ENCODE results near the gene PPP1CA.

Gene PPP1CA

DNA sequence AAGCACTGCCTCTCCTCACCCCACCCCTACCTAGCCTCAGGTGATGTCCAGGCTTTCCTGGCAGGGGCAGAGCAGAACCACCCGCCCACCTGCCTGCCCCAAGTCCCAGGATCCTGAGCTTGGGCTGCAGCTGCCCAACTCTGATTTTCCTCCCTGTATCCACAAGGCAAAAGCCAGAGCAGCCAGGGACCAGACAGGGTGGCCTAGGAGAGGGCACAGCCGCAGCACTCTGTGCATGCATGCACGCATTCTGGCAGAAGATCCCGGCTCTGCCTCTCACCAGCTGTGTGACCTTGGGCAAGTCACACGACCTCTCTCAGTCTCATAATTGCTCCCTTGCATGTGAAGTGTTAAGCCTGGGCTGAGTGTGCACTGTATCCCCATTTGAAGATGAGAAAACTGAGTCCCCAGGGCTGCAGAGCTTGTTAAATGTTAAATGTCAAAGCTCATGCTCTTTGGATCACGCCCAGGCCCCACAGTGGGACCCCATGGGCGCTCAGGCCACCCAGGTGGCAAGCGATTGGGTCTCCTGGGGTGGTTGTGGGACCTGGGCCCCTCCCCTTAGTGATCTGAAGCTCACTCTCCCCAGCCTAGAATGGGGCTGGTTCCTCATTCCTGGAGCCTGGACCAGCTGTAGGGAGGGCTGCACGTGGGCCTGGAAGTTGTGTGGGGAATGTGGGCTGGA, 11.0 kb upstream of the PPP1CA start:
- no peak for TF ChIP-seq FOXP2 (optimal IDR thresholded peaks at IDR 0.05; ENCODE audit: borderline replicate concordance, extremely low read depth, extremely low read length, insufficient read depth)
- no peak for TF ChIP-seq POLR2AphosphoS5 (IDR thresholded peaks at IDR 0.05; ENCODE audit: low read depth, low read length)
- TF ChIP-seq SIN3A (IDR thresholded peaks at IDR 0.05; ENCODE audit: borderline replicate concordance, insufficient read depth, low read length), result no peak
- TF ChIP-seq TAF1 (IDR thresholded peaks at IDR 0.05; ENCODE audit: borderline replicate concordance, insufficient read depth, low read length), result no peak
- TF ChIP-seq, protein P1, sequence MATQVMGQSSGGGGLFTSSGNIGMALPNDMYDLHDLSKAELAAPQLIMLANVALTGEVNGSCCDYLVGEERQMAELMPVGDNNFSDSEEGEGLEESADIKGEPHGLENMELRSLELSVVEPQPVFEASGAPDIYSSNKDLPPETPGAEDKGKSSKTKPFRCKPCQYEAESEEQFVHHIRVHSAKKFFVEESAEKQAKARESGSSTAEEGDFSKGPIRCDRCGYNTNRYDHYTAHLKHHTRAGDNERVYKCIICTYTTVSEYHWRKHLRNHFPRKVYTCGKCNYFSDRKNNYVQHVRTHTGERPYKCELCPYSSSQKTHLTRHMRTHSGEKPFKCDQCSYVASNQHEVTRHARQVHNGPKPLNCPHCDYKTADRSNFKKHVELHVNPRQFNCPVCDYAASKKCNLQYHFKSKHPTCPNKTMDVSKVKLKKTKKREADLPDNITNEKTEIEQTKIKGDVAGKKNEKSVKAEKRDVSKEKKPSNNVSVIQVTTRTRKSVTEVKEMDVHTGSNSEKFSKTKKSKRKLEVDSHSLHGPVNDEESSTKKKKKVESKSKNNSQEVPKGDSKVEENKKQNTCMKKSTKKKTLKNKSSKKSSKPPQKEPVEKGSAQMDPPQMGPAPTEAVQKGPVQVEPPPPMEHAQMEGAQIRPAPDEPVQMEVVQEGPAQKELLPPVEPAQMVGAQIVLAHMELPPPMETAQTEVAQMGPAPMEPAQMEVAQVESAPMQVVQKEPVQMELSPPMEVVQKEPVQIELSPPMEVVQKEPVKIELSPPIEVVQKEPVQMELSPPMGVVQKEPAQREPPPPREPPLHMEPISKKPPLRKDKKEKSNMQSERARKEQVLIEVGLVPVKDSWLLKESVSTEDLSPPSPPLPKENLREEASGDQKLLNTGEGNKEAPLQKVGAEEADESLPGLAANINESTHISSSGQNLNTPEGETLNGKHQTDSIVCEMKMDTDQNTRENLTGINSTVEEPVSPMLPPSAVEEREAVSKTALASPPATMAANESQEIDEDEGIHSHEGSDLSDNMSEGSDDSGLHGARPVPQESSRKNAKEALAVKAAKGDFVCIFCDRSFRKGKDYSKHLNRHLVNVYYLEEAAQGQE (IDR thresholded peaks at IDR 0.05; ENCODE audit: insufficient read depth in 1 of 2, low read depth in 2 of 2, low read length in 2 of 2), result no peak

DNA sequence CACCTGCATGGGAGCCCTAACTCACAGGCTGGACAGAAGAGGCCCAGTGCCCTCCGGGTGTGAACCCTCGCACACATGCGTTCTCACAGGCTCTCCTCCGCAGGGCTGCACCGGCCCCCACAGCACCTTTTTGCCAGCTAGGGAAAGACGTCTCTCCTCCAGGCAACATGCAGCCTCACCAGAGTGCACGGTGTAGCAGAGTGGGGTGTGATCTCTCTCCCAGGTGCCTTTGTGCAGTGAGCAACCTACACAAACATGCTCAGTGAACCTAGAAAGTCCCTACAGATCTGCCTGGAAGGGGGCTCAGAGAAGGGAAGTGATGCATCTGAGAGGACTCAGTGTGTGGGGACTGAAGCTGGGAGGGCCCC, 10.1 kb upstream of the PPP1CA start:
- TF ChIP-seq, protein P1 (IDR thresholded peaks at IDR 0.05; ENCODE audit: insufficient read depth in 1 of 2, low read depth in 2 of 2, low read length in 2 of 2), result no peak
- TF ChIP-seq FOXP2 (optimal IDR thresholded peaks at IDR 0.05; ENCODE audit: borderline replicate concordance, extremely low read depth, extremely low read length, insufficient read depth) (no peak), POLR2AphosphoS5 (IDR thresholded peaks at IDR 0.05; ENCODE audit: low read depth, low read length) (no peak), TAF1 (IDR thresholded peaks at IDR 0.05; ENCODE audit: borderline replicate concordance, insufficient read depth, low read length) (no peak), SIN3A (IDR thresholded peaks at IDR 0.05; ENCODE audit: borderline replicate concordance, insufficient read depth, low read length) (no peak)

DNA sequence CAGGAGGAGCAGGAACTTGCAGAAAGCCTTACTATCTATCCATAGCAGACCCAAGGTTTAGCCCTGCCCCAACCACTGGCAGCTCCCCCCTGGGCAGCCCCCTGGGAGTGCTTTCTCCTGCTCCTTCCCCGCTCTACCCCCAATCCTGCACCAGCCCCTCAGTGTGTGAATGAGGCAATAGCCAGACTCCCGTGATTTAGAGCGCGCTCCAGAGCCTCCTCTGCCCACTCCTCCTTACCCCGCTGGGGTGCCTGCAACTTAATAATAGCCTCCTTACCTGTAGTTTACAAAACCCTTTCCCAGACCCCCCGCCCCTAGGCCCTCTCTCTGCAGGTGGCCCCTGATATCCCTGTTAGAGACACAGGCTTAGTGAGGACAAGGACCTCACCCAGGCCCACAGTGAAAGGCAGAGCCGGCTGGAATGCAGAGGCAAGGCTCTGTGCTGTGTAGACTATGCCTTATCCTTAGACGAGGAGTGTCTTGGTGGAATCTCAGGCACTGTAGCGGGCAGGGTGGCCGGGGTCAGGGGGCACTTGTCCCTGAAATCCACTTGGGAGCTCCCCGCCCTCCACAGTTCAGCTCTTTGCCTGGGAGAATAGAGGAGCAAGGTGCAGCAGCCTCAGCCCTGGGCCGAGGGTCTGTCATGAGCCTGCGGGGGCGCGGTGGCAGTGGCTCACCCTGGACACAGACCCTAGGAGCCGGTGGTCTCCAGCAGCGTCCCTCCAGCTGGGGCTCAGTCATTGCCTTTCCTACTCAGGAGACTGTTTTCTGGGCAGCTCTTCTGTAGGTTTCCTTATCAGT, 9.5 kb upstream of the PPP1CA start:
- TF ChIP-seq SIN3A (IDR thresholded peaks at IDR 0.05; ENCODE audit: borderline replicate concordance, insufficient read depth, low read length) (no peak), POLR2AphosphoS5 (IDR thresholded peaks at IDR 0.05; ENCODE audit: low read depth, low read length) (no peak), FOXP2 (optimal IDR thresholded peaks at IDR 0.05; ENCODE audit: borderline replicate concordance, extremely low read depth, extremely low read length, insufficient read depth) (no peak)
- TF ChIP-seq, protein P1 (IDR thresholded peaks at IDR 0.05; ENCODE audit: insufficient read depth in 1 of 2, low read depth in 2 of 2, low read length in 2 of 2), result no peak

DNA sequence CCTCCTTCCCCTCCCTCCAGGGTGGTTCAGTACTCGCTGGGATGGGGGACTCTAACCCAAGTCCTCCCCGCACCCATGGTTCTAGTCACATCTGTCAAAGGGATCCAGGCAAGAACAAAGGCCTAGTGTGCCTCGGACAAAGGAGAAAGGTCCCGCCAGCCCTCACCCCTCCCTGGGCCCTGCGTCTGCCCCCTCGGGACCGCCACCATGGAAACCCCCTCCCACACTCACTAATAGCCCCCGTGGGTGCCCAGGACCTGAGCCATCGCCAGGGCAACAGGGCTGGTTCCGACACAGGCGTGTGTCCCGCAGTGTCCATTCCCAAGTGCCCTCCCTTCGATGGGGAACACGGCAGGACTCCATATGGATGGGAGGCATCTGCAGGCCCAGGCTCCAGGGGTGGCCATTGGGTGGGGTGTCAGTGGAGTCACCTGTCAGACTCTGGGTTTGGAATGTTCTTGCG, 8.7 kb upstream of the PPP1CA start:
- TF ChIP-seq TAF1 (IDR thresholded peaks at IDR 0.05; ENCODE audit: borderline replicate concordance, insufficient read depth, low read length) (no peak), FOXP2 (optimal IDR thresholded peaks at IDR 0.05; ENCODE audit: borderline replicate concordance, extremely low read depth, extremely low read length, insufficient read depth) (no peak), POLR2AphosphoS5 (IDR thresholded peaks at IDR 0.05; ENCODE audit: low read depth, low read length) (no peak), SIN3A (IDR thresholded peaks at IDR 0.05; ENCODE audit: borderline replicate concordance, insufficient read depth, low read length) (no peak)
- TF ChIP-seq, protein P1 (IDR thresholded peaks at IDR 0.05; ENCODE audit: insufficient read depth in 1 of 2, low read depth in 2 of 2, low read length in 2 of 2), result no peak

All from PFSK-1 (cell line).